ENCODE measurements around the gene TMPRSS6.

Gene TMPRSS6

GRCh38 chr22:37109242-37109917, at the start of gene TMPRSS6:
Gene TMPRSS6, minus strand, starts transcription at chr22:37109713. Its CDS starts 6,296 bp downstream, at chr22:37103417.
- no peak for DNase-seq

- no peak for DNase-seq
Observed at GRCh38 chr22:37158963-37159290, 49.4 kb upstream of the TMPRSS6 start.

GRCh38 chr22:37157516-37158285, 48.2 kb upstream of the TMPRSS6 start:
- no peak for DNase-seq

- no peak for DNase-seq
Observed at GRCh38 chr22:37156686-37157435, 47.3 kb upstream of the TMPRSS6 start.

- no peak for DNase-seq
Observed at GRCh38 chr22:37155971-37156370, 46.5 kb upstream of the TMPRSS6 start.

GRCh38 chr22:37154925-37155712, 45.6 kb upstream of the TMPRSS6 start:
- no peak for DNase-seq

- no peak for DNase-seq
Observed at GRCh38 chr22:37153901-37154300, 44.4 kb upstream of the TMPRSS6 start.

GRCh38 chr22:37151401-37151800, 41.9 kb upstream of the TMPRSS6 start:
- no peak for DNase-seq

- DNase-seq = no peak
Observed at GRCh38 chr22:37150701-37151100, 41.2 kb upstream of the TMPRSS6 start.

- no peak for DNase-seq
Observed at GRCh38 chr22:37148742-37149665, 39.5 kb upstream of the TMPRSS6 start.

GRCh38 chr22:37148031-37148651, 38.6 kb upstream of the TMPRSS6 start:
- DNase-seq = no peak

- no peak for DNase-seq
Observed at GRCh38 chr22:37147186-37147990, 37.9 kb upstream of the TMPRSS6 start.

- DNase-seq = no peak
Observed at GRCh38 chr22:37146507-37147180, 37.1 kb upstream of the TMPRSS6 start.

GRCh38 chr22:37146051-37146385, 36.5 kb upstream of the TMPRSS6 start:
- DNase-seq = no peak

- no peak for DNase-seq
Observed at GRCh38 chr22:37145180-37146050, 35.9 kb upstream of the TMPRSS6 start.

- no peak for DNase-seq
Observed at GRCh38 chr22:37144180-37144554, 34.7 kb upstream of the TMPRSS6 start.

GRCh38 chr22:37141971-37142370, 32.5 kb upstream of the TMPRSS6 start:
- no peak for DNase-seq

GRCh38 chr22:37141476-37141875, 32.0 kb upstream of the TMPRSS6 start:
- no peak for DNase-seq

GRCh38 chr22:37140686-37141323, 31.3 kb upstream of the TMPRSS6 start:
- DNase-seq = no peak
